Calu3 (cell line): ENCODE results near the gene HNRNPLL. TPM values are rescaled to one million over a fixed set of nuclear protein-coding genes. Genes with fewer than 3 reads are reported as not detected.
"Not testable (repeated sequence)": the region's sequence is repeated elsewhere in the genome, so short reads cannot be mapped to it uniquely, and the experiment has no call there.

Source experiments
- BruUV-seq: library from RNA; stranded (reverse); fragments of 400-500 nt; replicated peaks from 2 replicates; lab custom pipeline; 2021; lab: Mats Ljungman, UMichigan
- CTCF ChIA-PET: fragments of 300-600 bp; sonication (Branson Sonifier 250); formaldehyde crosslinking; loops from one replicate; lab custom pipeline; 2022; ENCODE audit warnings: antibody characterized with exemption; lab: Charles Lee
- DNase-seq: peaks from one replicate; pipeline ENCODE4 v3.0.0; 2022
- H3K27ac Mint-ChIP-seq: one replicate; pipeline ENCODE4 v1.8.0; 2022; ENCODE audit warnings: mixed read lengths; ENCODE audit not compliant: unreplicated experiment
- H3K27me3 Mint-ChIP-seq: one replicate; pipeline ENCODE4 v1.8.0; 2022; ENCODE audit warnings: mixed read lengths; ENCODE audit not compliant: unreplicated experiment
- H3K36me3 Mint-ChIP-seq: one replicate; pipeline ENCODE4 v1.8.0; 2022; ENCODE audit warnings: mild to moderate bottlenecking, moderate library complexity, mixed read lengths; ENCODE audit not compliant: insufficient read depth, unreplicated experiment
- H3K4me1 Mint-ChIP-seq: one replicate; pipeline ENCODE4 v1.8.0; 2022; ENCODE audit warnings: mild to moderate bottlenecking, low read depth, mixed read lengths; ENCODE audit not compliant: unreplicated experiment
- H3K4me3 Mint-ChIP-seq: one replicate; pipeline ENCODE4 v1.8.0; 2022; ENCODE audit warnings: mild to moderate bottlenecking, low read depth, moderate library complexity, mixed read lengths; ENCODE audit not compliant: unreplicated experiment
- H3K9me3 Mint-ChIP-seq: one replicate; pipeline ENCODE4 v1.8.0; 2022; ENCODE audit warnings: low read depth, mixed read lengths; ENCODE audit not compliant: unreplicated experiment
- intact Hi-C: fragments of 100-400 bp; cut with micrococcal nuclease; formaldehyde crosslinking; loops from one replicate; pipeline ENCODE4 v1.10.0; 2022; ENCODE audit not compliant: unreplicated experiment
- total RNA-seq: library from RNA; stranded (reverse); gene quantifications from 2 replicates; pipeline ENCODE4 v1.2.3, GENCODE V29; 2022
- TF ChIP-seq, protein P1 (sequence below): fragments of 200-600 bp; IDR thresholded peaks from one replicate; pipeline ENCODE4 v1.8.0; 2022; ENCODE audit warnings: antibody characterized with exemption; ENCODE audit not compliant: unreplicated experiment

HNRNPLL gene
- total RNA-seq, 1 experiment from 2014 or later, result 47.6 TPM

- H3K36me3 Mint-ChIP-seq, result no peaks in the 10 kb centered on the region
- TF ChIP-seq, protein P1, sequence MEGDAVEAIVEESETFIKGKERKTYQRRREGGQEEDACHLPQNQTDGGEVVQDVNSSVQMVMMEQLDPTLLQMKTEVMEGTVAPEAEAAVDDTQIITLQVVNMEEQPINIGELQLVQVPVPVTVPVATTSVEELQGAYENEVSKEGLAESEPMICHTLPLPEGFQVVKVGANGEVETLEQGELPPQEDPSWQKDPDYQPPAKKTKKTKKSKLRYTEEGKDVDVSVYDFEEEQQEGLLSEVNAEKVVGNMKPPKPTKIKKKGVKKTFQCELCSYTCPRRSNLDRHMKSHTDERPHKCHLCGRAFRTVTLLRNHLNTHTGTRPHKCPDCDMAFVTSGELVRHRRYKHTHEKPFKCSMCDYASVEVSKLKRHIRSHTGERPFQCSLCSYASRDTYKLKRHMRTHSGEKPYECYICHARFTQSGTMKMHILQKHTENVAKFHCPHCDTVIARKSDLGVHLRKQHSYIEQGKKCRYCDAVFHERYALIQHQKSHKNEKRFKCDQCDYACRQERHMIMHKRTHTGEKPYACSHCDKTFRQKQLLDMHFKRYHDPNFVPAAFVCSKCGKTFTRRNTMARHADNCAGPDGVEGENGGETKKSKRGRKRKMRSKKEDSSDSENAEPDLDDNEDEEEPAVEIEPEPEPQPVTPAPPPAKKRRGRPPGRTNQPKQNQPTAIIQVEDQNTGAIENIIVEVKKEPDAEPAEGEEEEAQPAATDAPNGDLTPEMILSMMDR, result no peak
- intact Hi-C loops, result no loop called here
- CTCF ChIA-PET, result no interaction called here
- no peak for DNase-seq
- H3K27me3 Mint-ChIP-seq, result no peaks in the 10 kb centered on the region
- H3K4me3 Mint-ChIP-seq, result no peak overlapping the region
- no peak overlapping the region for H3K27ac Mint-ChIP-seq
- BruUV-seq, result no TSS peak
- H3K4me1 Mint-ChIP-seq, result no peaks in the 10 kb centered on the region
- peaks cover 2% of the 10 kb centered on the region for H3K9me3 Mint-ChIP-seq
These were observed 8.4 kb upstream of the HNRNPLL start for GRCh38 chr2:38610851-38611801.

- not testable (repeated sequence) for BruUV-seq
These were observed 6.5 kb upstream of the HNRNPLL start for GRCh38 chr2:38609246-38609645.

DNA sequence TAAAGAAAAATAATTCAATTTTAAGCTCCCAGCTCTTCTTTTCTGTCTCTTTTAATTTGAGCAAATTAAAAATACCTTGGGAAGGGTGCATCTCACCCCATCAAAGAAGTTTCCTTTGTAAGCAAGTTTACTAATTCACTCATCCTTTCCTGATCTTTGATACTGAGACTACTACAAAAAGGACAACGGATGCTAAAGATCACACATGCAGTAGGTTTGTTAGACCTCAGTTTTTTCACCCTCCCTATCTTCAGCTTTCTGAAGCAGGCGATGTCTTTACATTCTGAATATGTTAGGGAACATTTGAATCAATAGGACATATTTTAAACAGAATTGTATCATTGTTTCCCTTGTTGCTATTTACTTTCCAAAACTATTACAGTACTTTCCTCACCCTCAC, 6.0 kb upstream of the HNRNPLL start:
- Mint-ChIP-seq H3K27ac (no peak overlapping the region), H3K4me1 (peaks cover 3% of the 10 kb centered on the region), H3K27me3 (no peaks in the 10 kb centered on the region), H3K4me3 (no peak overlapping the region), H3K9me3 (peaks cover 2% of the 10 kb centered on the region), H3K36me3 (peaks cover 1% of the 10 kb centered on the region)
- BruUV-seq, result no TSS peak
- CTCF ChIA-PET, result no interaction called here
- no peak for DNase-seq
- intact Hi-C loops, result no loop called here
- TF ChIP-seq, protein P1, result no peak

More at GRCh38 chr2:38609246-38609645, 6.5 kb upstream of the HNRNPLL start:
- H3K36me3 Mint-ChIP-seq, H3K27me3 Mint-ChIP-seq, H3K27ac Mint-ChIP-seq, H3K4me1 Mint-ChIP-seq, H3K9me3 Mint-ChIP-seq, DNase-seq, H3K4me3 Mint-ChIP-seq, intact Hi-C loops, CTCF ChIA-PET: not testable (repeated sequence)

- peaks cover 7% of the 10 kb centered on the region for H3K4me1 Mint-ChIP-seq
- H3K4me3 Mint-ChIP-seq, result no peak overlapping the region
- CTCF ChIA-PET, result interaction anchor here (2.7 kb wide), 1 partner anchor 24 kb away, joined by 12 read pairs; no protein-coding TSS in a partner anchor
These were observed 2.6 kb upstream of the HNRNPLL start for GRCh38 chr2:38605298-38605830.

More at GRCh38 chr2:38605298-38605830, 2.6 kb upstream of the HNRNPLL start:
- no peak overlapping the region for H3K27ac Mint-ChIP-seq
- TF ChIP-seq, protein P1, result no peak
- peaks cover 35% of the 10 kb centered on the region for H3K36me3 Mint-ChIP-seq
- intact Hi-C loops, result no loop called here
- no TSS peak for BruUV-seq
- no peak for DNase-seq
- H3K27me3 Mint-ChIP-seq, result no peaks in the 10 kb centered on the region
- no peaks in the 10 kb centered on the region for H3K9me3 Mint-ChIP-seq
